ENCODE measurements around the gene VCAN.

DNA sequence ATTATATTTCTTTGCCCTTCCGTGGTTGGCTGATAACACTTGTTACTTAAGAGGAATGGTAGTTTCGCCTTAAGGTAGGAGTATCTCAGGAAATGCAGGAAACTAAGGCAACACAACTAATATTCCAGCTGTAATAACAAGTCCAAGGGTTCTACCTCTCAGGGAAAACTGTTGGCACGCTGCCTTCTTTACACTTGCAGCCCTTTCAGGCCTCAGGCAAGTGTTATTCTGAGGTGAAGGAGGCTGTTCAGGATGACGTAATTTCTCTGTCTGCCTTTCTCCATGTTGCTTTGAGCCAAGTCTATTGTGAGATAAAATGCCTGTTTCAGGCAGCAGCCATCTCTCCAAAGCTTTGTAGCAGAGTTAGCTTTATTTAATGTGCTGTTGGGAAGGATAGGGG lies 38.0 kb downstream of the VCAN start:
- TF ChIP-seq, protein P1, sequence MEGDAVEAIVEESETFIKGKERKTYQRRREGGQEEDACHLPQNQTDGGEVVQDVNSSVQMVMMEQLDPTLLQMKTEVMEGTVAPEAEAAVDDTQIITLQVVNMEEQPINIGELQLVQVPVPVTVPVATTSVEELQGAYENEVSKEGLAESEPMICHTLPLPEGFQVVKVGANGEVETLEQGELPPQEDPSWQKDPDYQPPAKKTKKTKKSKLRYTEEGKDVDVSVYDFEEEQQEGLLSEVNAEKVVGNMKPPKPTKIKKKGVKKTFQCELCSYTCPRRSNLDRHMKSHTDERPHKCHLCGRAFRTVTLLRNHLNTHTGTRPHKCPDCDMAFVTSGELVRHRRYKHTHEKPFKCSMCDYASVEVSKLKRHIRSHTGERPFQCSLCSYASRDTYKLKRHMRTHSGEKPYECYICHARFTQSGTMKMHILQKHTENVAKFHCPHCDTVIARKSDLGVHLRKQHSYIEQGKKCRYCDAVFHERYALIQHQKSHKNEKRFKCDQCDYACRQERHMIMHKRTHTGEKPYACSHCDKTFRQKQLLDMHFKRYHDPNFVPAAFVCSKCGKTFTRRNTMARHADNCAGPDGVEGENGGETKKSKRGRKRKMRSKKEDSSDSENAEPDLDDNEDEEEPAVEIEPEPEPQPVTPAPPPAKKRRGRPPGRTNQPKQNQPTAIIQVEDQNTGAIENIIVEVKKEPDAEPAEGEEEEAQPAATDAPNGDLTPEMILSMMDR (IDR thresholded peaks at IDR 0.05), result no peak
- no peak for TF ChIP-seq POLR2A (IDR thresholded peaks at IDR 0.05)

Data from heart left ventricle (tissue), 13 donors.